ENCODE measurements around the gene RHEB. TPM values are rescaled to one million over a fixed set of nuclear protein-coding genes. Genes with fewer than 3 reads are reported as not detected.

RHEB gene
- polyA plus RNA-seq, 3 donors, result 45.6 to 103 (median 94.7) TPM

Other genes with a start within 250 kb of the RHEB start
- gene NUB1, start 178.1 kb downstream of the RHEB start, polyA plus RNA-seq, result 10 to 100 TPM; 25.0 to 40.6 (median 29.1) TPM
- gene WDR86, start 109.9 kb downstream of the RHEB start, polyA plus RNA-seq, result 10 to 100 TPM in 2 of 3 donors, 1 to 10 TPM in 1; 1.3 to 20.0 (median 13.6) TPM
- gene CRYGN, start 79.8 kb downstream of the RHEB start, polyA plus RNA-seq, result under 1 TPM in 2 of 3 donors, not detected in 1; 0.34 to 0.68 TPM